GM21619 (cell line): ENCODE results near the gene HIVEP3.
"Not testable (repeated sequence)": the region's sequence is repeated elsewhere in the genome, so short reads cannot be mapped to it uniquely, and the experiment has no call there.

Experiments used
- ATAC-seq: cut with Tn5 transposase; IDR thresholded peaks from one replicate; pipeline ENCODE4 v1.9.1; 2021; ENCODE audit not compliant: unreplicated experiment

The HIVEP3 gene

DNA sequence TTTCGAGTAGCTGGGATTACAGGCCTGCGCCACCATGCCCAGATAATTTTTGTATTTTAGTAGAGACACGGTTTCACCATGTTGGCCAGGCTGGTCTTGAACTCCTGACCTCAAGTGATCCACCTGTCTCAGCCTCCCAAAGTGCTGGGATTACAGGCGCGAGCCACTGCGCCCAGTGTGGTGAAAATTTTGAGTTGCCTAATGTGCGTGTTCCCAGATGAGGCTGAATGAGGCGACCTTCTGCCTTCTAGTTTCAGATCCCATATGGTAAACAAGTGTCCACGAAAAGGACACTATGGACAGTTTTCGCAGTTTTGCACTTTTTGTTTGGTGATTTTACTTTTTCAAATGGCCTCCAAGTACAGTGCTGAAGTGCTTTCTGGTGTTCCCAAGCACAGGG is 226.8 kb downstream of the HIVEP3 start:
- not testable (repeated sequence) for ATAC-seq

DNA sequence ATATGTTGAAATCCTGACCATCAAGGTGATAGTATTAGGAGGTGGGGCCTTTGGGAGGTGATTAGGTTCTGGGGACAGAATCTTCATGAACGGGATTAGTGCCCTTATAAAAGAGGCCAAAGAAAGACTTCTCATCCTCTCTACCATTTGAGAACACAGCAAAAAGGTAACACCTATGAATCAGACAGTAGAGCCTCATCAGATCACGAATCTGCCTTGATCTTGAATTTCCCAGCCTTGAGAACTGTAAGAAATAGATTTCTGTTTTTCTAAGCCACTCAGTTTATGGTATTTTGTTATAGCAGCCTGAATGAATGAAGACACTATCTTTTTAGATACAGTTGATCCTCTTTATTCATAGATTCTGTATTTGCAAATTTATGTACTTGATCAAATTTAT is 227.3 kb downstream of the HIVEP3 start:
- ATAC-seq = no peak

DNA sequence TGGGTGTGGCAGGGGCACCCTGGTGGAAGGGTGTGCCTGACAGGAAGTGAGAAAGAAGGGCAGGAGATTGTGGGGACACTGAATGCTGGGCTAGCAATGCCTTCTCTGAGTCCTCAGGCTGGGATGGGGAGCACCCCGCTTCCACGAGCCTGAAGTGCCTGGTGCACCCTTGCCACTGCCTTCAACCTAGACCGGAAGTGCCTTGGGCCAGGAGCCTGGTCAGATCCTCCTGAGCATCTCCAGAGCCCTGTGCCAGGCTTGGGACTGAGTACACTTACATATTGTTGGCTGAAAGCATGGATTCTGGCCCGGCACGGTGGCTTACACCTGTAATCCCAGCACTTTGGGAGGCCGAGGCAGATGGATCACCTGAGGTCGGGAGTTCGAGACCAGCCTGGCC is 228.4 kb downstream of the HIVEP3 start:
- no peak for ATAC-seq

DNA sequence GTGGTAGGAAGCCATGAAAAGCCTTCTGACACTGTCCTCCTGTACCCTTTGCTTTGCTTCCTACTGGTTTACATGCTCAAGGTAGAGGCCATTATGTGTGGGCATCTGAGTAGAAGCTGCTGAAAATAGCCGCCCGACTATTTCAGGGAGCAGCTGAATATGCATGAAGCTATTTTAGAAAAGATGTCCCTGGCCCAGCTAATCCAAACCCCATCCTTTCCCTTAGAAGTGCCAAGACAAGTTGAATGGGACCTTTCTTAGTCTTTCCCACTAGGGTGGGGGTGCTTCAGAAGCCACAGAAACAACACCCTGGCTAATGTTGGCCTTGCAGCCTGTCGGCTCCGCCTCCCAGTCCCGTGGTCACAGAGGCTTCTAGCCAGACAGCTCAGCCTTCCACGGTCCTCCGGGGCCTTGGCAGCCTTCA is 229.2 kb downstream of the HIVEP3 start:
- ATAC-seq = no peak

DNA sequence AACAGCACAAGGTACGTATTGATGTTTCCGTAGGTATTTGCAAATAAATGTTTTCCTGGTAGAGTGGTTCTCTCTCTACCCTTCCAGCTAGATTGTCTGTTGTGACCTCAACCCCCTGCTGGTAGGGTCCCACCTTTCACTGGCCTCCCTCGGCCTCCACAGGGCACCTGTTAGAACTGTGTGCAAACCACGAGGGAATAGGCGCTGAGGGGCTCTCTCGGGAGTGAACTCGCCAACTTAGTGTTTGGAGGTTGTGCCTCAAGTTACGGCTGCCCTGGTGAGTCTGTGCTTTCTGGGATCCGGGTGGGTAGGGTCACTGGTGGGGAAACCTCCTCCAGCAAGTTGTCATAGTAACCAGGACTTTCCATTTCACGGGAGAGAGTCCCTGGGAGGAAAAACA is 229.6 kb downstream of the HIVEP3 start:
- no peak for ATAC-seq

DNA sequence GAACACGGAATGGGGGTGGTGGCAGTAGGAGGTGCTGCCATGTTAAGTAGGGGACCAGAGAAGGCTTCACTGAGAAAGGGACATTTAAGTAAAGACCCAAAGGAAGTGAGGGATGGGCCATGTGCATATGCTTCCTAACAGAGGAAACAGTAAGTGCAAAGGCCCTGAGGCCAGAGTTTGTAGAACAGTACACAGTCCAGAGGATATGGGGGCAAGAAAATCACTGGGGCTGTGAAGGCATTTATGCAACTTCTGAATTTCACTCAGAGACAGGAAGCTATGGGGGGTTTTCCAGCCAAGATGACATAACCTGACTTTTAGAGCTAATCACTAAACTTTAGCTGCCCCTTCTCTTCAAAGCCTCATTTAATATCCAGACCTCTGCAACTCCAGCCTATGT is 231.7 kb downstream of the HIVEP3 start:
- ATAC-seq = no peak

DNA sequence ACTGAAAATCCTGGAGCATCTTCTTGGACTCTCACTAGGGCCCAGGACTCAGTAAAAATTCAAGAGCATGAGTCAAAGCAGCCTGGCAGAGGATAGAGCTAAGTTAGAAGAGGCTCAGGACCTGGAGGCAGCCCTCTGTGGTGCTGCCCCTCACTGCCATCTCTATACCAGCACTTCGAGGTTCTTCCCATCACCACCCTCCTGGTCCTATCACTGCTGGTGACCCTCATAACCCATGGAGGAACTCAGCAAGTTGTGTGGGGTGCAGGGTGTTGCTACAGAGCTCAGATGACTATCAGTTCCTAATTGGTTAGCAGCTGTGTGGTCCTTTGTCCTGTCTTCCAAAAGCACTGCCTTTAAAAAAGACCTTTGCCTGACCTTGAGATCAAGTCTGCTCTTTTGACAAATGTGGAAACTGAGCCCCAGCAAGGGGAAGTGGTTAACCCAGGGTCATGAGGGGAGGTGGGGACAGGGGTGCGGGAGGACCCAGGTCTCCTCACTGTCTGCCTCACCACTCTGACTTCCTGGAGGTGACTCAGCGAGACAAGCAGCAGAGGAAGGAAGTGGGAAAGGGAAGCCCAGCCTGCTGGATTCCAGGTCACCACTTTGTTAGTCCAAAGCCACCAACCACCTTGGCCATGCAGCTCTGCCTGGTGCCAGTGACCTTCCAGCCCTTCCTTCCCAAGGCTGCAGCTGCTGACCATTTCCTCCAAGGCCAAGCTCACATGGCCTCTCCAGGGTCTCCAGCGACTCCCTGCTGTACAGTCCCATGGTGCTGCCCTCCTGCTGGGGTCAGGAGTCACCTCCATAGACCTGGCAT is 234.8 kb downstream of the HIVEP3 start:
- ATAC-seq = no peak

DNA sequence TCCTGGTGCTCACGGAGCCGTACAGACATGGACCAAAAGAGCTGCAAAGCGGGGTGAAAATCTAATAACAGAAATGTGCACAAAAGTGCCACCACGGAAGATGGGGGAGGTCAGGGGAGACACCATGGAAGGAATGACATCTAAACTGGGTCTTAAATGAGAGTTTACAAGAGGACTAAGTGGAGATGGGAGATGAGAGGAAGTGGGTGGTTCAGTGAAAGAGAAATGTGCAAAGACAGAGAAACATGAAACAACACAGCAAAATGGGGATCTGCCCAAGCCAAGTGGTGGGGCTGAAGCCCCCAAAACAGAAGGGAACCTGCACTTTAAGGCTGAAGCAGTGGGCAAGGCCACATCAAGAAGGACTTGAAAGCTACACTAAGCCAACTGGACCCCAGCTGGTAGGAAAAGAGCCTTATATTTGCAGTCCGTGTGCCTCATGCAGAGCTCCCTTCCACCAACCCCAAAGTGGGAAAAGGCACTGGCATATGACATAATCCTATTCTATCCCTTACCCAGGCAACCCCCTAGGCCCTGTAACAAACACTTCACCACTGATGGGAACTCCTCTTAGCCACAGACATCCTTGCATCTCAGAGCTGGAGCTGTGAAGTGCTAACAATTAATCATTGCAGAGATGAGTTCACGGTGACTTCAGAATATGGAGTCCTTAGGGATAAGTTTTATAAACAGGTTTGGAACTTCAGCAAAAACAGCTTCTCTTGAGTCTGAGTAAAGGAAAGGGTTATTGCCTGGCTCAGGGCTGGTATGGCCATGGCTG is 235.7 kb downstream of the HIVEP3 start:
- no peak for ATAC-seq

DNA sequence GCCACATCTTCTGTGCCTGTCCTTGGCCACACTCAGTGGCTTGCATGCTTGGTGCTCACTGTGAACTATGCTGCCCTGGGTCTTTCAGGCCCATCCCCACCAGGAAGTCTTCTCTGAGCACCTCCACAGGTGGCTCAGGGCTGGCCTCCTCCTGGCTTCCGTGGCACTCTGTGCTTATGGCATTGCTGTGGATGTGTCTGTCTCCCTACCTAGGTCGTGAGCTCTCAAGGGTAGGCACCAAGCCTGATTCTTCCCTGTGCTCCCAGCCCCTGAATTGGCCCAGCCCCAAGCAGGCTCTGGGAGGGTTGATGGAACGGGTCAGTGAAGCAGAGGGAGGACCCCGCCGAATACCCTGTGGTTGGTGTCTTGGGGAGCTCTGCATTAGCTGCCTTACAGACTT is 236.6 kb downstream of the HIVEP3 start:
- no peak for ATAC-seq

DNA sequence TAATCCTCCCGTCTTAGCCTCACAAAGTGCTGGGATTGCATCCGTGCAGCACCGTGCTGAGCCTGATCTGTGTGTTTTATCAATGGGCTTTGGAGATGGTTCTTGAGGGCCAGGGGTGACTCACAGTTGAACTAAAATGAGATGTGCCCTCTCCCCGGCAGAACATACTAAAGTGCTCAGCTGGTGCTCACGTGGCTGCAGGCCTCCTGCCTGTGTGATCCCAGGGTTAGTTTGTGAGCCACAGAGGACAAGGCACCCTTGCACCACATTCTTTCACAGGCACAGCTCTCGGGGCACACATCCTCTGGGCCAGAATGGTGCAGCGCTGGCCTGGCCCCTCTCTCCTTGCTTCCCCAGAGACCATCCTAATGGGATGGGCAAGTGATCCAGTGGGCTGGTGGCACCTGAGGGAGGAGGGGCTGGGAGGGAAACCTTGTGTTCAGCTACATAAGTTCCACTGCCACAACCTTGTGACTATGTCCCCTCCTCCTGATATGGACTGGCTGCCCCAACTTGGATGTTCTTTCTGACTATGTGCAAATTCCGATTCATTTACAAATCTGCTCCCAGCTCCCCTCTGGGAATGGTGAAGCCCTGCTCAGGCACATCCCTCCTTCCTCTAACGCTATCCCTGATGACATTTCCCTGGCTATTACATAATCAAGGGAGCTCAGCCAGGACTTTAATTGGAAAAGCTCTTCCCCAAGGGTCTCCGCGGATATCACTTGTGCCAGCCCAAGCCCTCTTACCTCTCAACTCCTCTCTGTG is 237.2 kb downstream of the HIVEP3 start:
- ATAC-seq = no peak

DNA sequence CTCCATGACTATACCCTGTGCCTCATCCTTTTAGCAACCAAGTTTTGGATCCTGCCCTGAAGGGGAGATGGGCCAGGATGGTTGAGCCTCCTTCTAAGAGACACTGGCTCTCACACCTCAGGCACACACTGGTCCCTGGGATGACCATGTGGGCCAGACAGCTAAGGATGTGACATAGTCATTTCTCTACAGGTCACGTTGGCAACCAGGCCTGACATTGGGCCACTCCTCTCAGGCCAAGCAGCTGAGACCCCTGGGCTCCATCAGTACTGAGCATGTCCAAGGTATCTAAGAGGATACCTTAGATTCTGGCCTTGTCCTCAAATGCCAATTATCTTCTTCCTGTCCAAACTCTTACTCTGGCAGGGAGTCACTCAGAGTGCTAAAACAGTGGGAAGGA is 238.7 kb downstream of the HIVEP3 start:
- no peak for ATAC-seq

DNA sequence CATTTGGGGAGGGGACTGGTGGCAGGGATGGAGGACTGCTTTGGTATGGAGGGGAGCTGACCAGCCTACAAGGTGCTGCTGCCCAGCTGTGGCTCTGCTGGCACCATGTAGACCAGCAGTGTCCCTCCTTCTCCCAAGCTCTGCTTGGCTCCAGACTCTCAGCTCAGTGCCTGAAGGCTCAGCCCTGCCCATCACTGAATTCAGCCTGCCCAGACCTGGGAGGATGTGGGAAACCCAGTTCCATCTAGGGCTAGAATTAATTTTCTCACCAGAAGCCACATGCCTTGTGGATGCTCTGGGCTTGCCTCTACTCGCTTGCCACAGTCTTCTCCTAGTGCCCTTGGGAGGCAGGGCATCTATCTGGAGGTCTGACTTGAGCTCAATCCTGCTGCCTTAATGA is 239.2 kb downstream of the HIVEP3 start:
- ATAC-seq = no peak

DNA sequence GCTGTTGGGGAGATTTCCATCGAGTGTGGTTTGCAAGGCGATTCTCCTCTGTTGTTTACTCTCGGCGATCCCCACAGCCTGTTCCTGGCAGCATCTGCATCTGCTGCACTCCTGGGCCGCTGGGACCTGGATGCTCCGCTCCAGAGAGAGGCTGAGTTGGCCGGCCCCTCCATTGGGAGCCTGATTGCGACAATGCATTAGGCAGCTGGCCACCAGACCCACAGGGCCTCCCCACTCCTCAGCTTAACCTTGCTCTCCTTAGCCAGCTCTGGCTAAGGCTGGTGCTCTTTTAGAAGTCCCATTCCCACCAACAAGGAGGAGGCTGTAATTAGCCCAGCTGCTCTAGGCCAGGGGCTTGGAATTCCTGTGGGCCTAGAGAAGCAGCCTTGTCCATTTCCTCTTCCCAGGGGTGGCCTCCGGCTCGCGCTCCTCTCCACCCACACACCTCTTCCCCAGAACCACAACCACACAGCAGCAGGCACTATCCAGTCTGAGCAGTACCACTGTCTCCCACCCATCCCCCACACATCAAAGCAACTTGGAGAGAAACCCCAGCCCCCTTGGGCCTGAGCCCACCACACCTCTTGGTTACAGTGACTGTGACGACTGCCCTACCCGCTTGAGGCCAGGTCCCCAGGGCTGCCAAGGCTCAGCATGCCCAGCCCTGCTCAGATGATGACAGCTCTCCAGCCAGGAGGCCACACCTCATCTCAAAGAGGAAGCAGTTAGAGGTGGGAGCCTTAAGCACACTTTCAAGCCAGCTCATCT is 240.4 kb downstream of the HIVEP3 start:
- ATAC-seq = no peak

DNA sequence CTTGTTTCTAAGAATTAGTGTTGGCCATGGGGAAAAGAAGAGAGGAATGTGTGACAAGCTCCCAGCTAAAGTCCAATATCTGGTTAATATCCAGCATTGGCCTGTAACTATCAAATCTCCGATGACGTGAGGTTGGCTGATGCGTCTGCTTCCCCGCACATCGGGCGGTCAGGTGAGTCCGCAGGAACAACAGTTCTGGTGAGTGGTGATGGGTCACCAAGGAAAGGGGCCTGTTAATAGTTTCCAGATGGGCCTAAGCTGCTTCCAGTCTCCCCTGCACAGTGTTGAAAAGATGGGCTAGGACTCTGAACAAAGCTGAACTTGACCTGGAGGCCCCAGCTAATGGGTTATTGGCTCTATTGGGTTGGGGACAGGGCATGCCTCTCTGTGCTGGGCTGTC is 241.1 kb downstream of the HIVEP3 start:
- no peak for ATAC-seq

DNA sequence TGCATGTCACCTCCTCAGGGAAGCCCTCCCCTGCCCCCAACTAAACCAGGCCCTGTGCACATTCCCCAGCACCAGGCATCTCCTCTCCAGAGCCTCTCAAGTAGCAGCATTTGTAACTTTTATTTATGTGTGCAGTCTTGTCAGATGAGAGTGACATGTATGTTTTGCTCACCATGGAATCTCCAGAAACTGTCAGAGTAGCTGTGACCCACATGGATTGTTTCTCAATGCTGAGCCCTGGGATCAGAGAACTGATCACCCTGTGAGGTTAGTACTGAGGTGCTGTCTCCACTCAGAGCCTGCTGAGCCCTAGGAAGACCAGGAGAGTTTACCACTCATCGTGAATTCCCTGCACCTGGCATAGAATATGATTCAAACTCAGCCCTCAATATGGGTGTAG is 243.3 kb downstream of the HIVEP3 start:
- no peak for ATAC-seq

DNA sequence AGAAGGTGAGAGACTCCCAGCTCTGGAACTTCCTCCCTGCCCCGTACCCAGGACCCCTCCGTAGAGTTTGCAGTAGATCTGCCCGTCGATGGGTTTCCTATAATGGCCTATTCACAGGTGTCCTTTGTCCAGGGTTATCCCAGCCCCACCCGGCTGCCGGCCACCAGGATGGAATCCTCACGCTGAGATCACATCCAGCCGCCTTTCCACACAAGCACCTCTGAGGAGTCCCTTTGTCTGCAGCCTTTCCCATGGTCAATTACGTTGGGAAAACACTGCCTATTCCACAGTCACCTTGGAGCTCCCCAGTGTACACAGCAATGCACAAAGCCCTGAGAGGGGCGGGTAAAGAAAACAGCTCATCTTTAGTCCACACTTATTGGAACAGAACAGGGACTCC is 244.2 kb downstream of the HIVEP3 start:
- ATAC-seq = no peak

DNA sequence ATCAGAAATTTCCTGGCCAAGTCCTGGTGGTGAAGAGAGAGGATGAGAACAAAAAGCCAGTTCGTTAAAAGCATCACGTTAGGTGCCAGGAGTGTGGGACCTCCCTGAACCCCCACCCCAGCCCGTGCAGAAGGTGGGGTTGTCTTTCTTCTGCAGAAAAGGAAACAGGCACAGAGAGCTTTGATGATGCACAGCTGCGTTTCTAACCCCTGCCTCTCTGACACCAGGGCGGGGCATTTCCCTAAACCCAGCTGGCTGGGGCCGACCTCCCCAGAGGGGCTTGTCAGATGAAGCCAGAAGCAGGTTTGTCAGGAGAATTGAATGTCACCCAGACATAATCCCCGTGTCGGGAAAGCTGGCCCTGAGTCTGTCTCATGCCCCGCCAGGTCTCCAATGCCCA is 244.9 kb downstream of the HIVEP3 start:
- no peak for ATAC-seq

DNA sequence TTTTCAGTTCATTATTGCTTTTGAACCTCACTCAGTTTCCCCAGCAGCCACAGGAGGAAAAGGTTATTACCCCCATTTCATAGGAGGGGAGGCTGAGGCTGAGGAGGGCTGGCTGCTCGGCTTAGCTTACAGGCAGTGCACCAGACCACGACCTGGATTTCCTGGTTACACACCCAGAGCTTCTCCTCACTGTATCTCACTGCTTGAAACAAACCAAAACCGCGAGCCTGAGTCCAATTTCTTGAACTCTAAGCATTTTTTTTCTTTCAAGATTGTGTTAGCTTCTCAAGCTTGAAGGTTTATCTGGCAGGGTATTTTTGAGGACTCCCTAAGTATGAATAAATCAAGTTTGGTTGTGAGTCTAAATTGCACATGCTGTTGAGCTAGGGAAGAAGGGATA is 245.3 kb downstream of the HIVEP3 start:
- peak; percentile 55 for ATAC-seq

DNA sequence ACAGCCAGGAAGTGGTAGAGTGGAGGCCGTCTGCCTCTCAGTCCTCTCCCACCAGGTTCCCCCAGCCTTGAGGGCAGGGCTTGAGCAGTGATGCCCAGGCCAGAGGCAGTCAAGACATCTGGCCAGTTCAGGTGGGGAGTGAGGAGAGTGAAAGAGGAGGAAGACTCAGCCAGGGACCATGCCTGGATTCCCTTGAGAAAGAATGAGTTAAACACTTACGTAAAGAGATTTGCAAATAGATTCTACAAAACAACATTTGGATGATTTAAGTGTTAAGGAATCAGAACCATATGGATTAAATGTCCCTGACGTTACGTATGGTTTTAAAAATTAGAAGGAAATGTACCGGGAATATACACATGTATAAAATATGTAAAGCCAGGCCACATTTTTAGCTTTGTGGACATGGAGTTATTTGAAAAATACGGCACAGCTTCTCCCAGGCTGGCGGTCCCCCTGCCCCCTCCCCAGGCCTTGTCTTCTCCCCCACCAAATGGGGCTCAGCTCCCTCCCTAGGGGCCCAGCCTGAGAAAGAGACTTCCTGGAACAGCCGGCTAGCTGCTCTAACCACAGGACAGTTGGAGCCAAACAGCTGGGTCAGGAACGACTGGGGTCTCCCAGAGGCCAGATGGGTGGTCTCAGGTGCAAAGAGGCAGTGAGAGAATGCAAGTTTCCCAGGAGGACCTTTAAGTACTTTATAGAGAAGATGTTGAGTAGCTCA is 245.9 kb downstream of the HIVEP3 start:
- no peak for ATAC-seq

DNA sequence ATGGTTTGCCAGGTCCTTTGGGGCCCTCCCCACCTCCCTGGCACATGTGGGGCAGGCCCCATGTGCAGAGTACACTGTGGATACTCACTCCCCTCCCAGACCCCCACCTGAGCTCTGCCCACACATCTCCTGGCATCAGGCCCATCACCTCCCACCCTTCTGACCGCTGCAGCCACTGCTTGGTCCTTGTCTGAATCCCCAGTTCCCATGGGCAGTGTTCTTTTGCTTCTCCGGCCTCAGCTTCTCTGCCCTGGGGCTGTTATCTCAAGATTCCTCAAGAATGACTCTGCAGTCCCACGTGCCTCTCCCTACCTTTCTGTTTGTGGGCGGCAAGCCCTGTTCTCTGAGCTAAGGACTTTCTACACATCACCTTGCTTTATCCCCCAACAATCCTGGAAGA is 246.5 kb downstream of the HIVEP3 start:
- ATAC-seq = no peak
